ENCODE measurements around the gene SPINK7.

- TF ChIP-seq CTCF (IDR thresholded peaks at IDR 0.05; ENCODE audit: low read depth, low read length) (no peak), EZH2phosphoT487 (IDR thresholded peaks at IDR 0.05; ENCODE audit: low read depth) (no peak)
Measured at GRCh38 chr5:148309746-148310145, 2.5 kb upstream of the SPINK7 start.
